ENCODE measurements around the gene APAF1.
"Not testable (repeated sequence)": the region's sequence is repeated elsewhere in the genome, so short reads cannot be mapped to it uniquely, and the experiment has no call there.

Gene APAF1

GRCh38 chr12:98754095-98754494 is 109.0 kb downstream of the APAF1 start:
- in situ Hi-C loops (cut with HindIII; ENCODE audit: low sequenced_read_pairs) = no loop called here

GRCh38 chr12:98755855-98756254 is 110.8 kb downstream of the APAF1 start:
- in situ Hi-C loops (cut with HindIII; ENCODE audit: low sequenced_read_pairs) = not testable (repeated sequence)

GRCh38 chr12:98757455-98757854 is 112.4 kb downstream of the APAF1 start:
- in situ Hi-C loops (cut with HindIII; ENCODE audit: low sequenced_read_pairs) = no loop called here

DNA sequence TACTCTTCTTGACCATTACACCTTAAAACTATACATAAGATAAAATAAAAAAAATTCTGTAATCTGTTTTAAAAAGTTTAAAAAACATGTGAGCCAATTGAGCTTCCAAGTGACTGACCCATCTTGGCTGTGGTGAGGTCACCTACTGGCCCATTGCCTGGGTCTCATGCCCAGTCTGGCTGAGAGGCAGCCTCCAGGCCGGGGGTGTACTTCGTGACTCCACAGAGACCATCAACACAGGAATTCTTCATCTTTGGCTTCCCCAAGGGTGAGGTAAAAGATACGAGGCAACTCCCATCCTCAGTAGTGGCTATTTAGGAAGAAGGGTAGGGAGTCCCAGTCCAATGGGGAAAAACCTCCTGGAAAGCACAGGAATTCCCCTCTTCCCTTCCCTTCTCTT is 113.2 kb downstream of the APAF1 start:
- in situ Hi-C loops (cut with HindIII; ENCODE audit: low sequenced_read_pairs) = no loop called here

DNA sequence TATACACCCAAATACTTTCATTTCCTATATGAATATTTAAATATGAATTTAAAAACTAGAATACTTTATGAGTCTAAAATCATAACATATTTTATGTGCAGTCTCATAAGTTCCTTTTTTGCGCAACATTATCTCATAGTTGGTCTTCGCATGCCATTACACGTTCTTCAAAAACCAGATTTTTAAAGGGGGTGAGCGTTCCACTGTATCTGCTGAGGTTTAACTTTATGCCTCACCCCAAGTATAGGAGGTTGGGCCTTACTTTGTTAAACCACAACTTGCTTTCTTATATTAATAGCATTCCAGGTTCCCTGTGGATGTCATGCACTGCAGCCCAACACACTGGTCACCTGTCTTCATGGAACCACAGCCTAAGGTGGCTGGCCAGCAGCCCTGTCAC is 118.6 kb downstream of the APAF1 start:
- in situ Hi-C loops (cut with HindIII; ENCODE audit: low sequenced_read_pairs) = no loop called here

DNA sequence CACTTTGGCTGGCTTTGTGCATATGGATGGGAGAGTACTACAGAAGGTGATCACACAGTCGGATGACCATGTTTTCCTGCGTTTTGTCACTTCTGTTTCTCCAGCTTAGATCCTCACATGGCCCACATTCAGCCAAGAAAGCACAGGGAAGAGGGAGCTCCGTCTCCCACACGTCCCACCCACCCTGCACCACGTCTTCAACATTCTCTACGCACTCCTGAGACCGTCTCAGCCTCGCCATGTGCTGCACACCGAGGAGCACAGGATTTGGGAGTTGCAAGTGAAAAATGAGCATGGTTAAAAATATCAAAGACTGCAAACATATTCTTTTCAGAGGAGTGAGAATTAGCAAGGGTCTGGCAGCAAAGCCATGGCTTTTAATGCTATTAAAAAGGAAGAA is 122.2 kb downstream of the APAF1 start:
- in situ Hi-C loops (cut with HindIII; ENCODE audit: low sequenced_read_pairs) = no loop called here

DNA sequence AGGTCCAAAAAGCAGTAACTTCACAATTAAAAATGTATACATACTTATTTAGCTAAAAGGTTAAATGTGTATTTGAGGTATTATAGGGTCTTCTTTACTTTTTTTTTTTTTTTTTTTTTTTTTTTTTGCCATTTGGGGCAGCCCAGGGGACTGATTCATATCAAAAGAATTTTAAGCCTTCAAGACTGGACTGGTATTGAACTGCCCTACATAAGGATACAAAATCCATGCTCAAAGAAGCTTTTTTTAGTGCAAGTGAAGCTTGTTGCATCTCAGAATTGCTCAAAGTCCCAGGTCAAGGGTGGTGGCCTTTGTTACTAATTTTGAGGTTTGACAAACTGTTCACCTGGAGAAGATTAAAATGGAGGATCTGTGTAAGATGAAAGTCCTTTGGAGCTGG is 124.0 kb downstream of the APAF1 start:
- in situ Hi-C loops (cut with HindIII; ENCODE audit: low sequenced_read_pairs) = no loop called here

- in situ Hi-C loops (cut with HindIII; ENCODE audit: low sequenced_read_pairs) = no loop called here
Observed at GRCh38 chr12:98770230-98770629, 125.1 kb downstream of the APAF1 start.

DNA sequence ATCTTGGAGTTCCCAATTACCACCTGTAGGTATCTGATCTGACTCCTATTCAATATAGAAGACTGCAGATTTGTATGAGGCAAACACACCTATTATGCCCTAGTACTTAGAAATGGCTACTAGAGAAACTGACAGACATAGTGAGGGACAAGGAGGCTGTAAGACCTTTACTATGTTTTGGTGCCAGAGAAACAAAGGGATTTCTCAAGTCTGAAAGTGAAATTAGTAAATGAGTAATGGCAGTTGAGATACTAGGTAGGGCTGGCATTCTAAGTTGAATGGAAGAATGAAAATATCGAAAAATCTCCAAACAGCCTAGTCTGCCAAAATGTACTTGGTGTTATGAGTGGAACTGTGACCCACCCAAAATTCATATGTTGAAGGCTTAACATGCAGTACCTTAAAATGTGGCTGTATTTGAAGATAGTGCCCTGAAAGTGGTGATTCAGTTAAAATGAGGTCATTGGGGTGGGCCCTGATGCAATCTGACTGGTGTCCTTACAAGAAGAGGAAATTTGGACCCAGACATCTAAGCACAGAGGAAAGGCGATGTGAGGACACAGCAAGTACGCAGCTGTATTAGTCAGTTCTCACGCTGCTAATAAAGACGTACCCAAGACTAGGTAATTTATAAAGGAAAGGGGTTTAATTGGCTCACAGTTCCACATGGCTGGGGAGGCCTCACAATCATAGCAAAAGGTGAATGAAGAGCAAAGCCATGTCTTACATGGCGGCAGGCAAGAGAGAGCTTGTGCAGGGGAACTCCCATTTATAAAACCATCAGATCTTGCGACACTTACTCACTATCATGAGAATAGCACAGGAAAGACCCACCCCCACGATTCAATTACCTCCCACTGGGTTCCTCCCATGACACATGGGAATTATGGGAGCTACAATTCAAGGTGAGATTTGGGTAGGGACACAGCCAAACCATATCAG is 127.0 kb downstream of the APAF1 start:
- in situ Hi-C loops (cut with HindIII; ENCODE audit: low sequenced_read_pairs) = no loop called here

- in situ Hi-C loops (cut with HindIII; ENCODE audit: low sequenced_read_pairs) = no loop called here
Observed at GRCh38 chr12:98772818-98773217, 127.7 kb downstream of the APAF1 start.

GRCh38 chr12:98780261-98780660 is 135.2 kb downstream of the APAF1 start:
- in situ Hi-C loops (cut with HindIII; ENCODE audit: low sequenced_read_pairs) = no loop called here

- in situ Hi-C loops (cut with HindIII; ENCODE audit: low sequenced_read_pairs) = no loop called here
Observed at GRCh38 chr12:98783420-98783819, 138.3 kb downstream of the APAF1 start.
